GM15510 (cell line): ENCODE measurements around the gene ZNF736.

Source experiments
- POLR2A ChIP-seq: IDR thresholded peaks from 3 replicates; pipeline ENCODE4 v1.6.1; 2011; ENCODE audit warnings: borderline replicate concordance; ENCODE audit not compliant: insufficient read length; ENCODE audit errors: extremely low read depth

ZNF736 gene

GRCh38 chr7:64373017-64373416 lies 59.3 kb downstream of the ZNF736 start:
- no peak for TF ChIP-seq POLR2A

DNA sequence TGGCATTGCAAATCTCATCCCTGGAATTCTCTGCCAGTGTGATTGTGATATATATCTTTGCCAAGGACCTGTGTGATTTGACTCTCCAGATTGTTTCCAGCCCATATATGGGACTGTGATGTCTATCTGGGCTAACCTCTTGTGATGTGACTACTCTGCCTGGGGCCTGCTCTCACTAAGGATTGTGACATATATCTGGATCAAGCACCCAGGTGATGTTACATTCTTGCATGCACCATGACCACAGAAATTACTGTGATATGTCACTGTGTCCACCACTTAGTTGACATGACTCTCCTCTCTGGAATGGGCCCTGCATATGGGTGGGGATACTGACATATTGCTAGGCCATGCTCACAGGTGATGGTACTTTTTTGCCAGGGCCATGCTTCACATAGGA lies 86.6 kb downstream of the ZNF736 start:
- TF ChIP-seq POLR2A = no peak
